Measurements from ENCODE around the gene SLC16A3.

SLC16A3 gene

GRCh38 chr17:82219753-82220709, 8.8 kb upstream of the SLC16A3 start:
- no peak for DNase-seq (ENCODE audit: low spot score)
- no peak for TF ChIP-seq CTCF (IDR thresholded peaks at IDR 0.05; ENCODE audit: extremely low read depth, missing control alignments)

DNA sequence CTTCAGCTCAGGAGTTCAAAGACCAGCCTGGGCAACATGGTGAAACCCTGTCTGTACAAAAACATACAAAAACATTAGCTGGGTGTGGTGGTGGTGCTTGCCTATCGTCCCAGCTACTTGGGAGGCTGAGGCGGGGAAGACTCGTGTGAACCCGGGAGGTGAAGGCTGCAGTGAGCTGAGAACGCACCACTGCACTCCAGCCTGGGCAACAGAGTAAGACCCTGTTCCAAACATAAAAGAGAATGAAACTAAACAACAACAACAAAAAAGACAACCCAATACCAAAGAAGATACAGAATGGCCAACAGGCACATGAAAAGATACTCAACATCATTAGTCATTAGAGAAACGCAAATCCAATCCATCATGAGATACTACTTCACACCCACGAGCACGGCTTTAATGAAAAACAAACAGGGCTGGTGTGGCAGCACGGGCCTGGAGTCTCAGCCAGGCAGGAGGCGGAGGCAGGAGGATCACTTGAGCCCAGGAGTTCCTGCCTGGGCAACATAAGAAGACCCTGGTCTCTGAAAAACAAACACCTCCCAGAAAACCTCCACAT, 7.4 kb upstream of the SLC16A3 start:
- DNase-seq (ENCODE audit: low spot score), result no peak
- TF ChIP-seq CTCF (IDR thresholded peaks at IDR 0.05; ENCODE audit: extremely low read depth, missing control alignments), result no peak

DNA sequence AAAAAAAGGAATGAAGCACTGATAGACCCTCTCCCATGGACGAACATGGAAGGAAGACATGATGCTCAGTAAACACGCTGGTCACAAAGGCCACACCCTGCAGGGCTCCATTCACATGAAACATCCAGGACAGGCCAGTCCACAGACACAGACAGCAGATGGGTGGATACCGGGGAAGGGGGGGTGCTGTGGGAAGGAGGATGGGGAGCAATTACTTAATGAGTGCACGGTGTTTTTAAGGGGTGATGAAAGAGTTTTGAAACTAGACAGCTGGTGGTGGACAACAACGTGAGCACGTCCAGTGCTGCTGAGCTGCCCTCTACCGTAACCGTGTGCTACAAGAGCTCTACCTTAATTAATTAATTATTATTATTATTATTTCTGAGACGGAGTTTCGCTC, 6.0 kb upstream of the SLC16A3 start:
- DNase-seq (ENCODE audit: low spot score), result no peak

GRCh38 chr17:82223517-82223916, 5.3 kb upstream of the SLC16A3 start:
- no peak for TF ChIP-seq CTCF (IDR thresholded peaks at IDR 0.05; ENCODE audit: extremely low read depth, missing control alignments)
- DNase-seq (ENCODE audit: low spot score), result no peak

More for the DNA sequence above, 6.0 kb upstream of the SLC16A3 start:
- no peak for TF ChIP-seq CTCF (IDR thresholded peaks at IDR 0.05; ENCODE audit: extremely low read depth, missing control alignments)

GRCh38 chr17:82224666-82225065, 4.2 kb upstream of the SLC16A3 start:
- no peak for TF ChIP-seq CTCF (IDR thresholded peaks at IDR 0.05; ENCODE audit: extremely low read depth, missing control alignments)
- no peak for DNase-seq (ENCODE audit: low spot score)

DNA sequence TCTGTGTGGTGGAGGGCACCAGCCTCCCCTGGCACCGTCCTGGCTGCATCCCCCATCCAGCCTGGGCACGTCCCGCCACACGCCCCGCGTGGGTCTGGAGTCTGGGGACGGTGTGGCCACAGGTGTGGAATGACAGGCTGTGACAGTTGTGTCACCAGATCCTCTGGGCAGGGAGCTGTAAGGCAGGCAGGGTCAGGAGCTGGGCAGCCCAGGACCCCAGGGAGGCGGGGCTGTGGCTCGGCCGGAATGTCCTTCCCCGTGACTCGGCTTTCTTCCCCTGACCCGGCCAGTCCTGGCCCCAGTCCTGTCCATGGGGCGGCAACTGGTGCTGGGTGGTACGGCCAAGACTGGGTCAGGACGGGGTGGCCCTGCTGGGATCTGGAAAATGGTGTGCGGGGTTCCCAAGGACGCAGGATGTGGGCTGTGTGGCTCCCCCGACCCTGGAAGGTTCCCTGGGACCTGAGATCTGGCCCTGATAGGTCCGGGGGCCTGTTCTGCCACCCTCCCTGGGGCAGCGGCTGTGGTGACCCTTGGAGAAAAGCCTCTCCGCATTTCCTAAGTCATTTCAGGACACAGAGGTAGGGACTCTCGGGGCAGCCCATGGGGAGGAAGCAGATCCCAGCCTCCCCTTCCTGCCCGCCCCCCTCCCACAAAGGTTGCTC, 3.3 kb upstream of the SLC16A3 start:
- TF ChIP-seq CTCF (IDR thresholded peaks at IDR 0.05; ENCODE audit: extremely low read depth, missing control alignments), result no peak

More for the DNA sequence above, 3.3 kb upstream of the SLC16A3 start:
- DNase-seq (ENCODE audit: low spot score), result no peak

Measured in GM20000 (cell line).